HCT116 (cell line): ENCODE measurements around the gene SUSD5. TPM values are rescaled to one million over a fixed set of nuclear protein-coding genes. Genes with fewer than 3 reads are reported as not detected.

Experiments
- ATAC-seq: fragments of 200-7000 bp; cut with Tn5 transposase; 2 replicates; pipeline ENCODE4 v1.9.1; 2020; ENCODE audit warnings: mild to moderate bottlenecking, moderate library complexity
- BruUV-seq: library from RNA; stranded (reverse); fragments of 400-500 nt; replicated peaks from 2 replicates; lab custom pipeline; 2021; lab: Mats Ljungman, UMichigan
- CTCF ChIA-PET: fragments of 300-600 bp; sonication (Branson Sonifier 250); formaldehyde crosslinking; loops from one replicate; lab custom pipeline; 2021; ENCODE audit warnings: antibody characterized with exemption; lab: Charles Lee
- POLR2A ChIA-PET: fragments of 300-600, 350-600 bp; sonication (Branson Sonifier 250); formaldehyde crosslinking; loops from one replicate; lab custom pipeline; 2021; ENCODE audit warnings: antibody characterized with exemption; lab: Charles Lee
- RAD21 ChIA-PET, 2 experiments: fragments of 300-600 bp; sonication (Branson Sonifier 250); formaldehyde crosslinking; loops; one replicate each; lab custom pipeline; 2023; ENCODE audit warnings: low total read pairs in 2 of 2; ENCODE audit not compliant: uncharacterized antibody in 2 of 2, unreplicated experiment in 2 of 2, low non-redundant PET in 1 of 2; lab: Charles Lee
- DNase-seq: peaks from one replicate; pipeline ENCODE4 v3.0.0-alpha.2; 2010; ENCODE audit warnings: low read depth, low spot score
- H2AFZ ChIP-seq: fragments of 200-600 bp; shearing (Covaris generic), sonication (generic); 2 replicates; pipeline ENCODE4 v1.6.1; 2017; ENCODE audit warnings: low read depth, mixed run types, mixed read lengths, antibody characterized with exemption, low read length; ENCODE audit not compliant: poor library complexity, severe bottlenecking
- H3K27ac ChIP-seq: 2 replicates; pipeline ENCODE4 v1.5.1; 2012; ENCODE audit warnings: low read depth, low read length
- H3K27me3 ChIP-seq: fragments of 200-600 bp; sonication (generic); 2 replicates; pipeline ENCODE4 v1.6.1; 2016; ENCODE audit warnings: mixed run types, low read length, mixed read lengths; ENCODE audit not compliant: insufficient read depth
- H3K36me3 ChIP-seq, 2 experiments: fragments of 200-500 bp in 1 of 2; fragments of 200-600 bp in 1 of 2; sonication (Bioruptor generic) in 1 of 2; sonication (generic) in 1 of 2; 2 replicates each; pipeline versions ENCODE4 v1.5.1 to v1.6.1; 2014 to 2016; ENCODE audit warnings: low read length in 2 of 2, inconsistent platforms in 1 of 2, mixed read lengths in 1 of 2, mixed run types in 1 of 2; ENCODE audit not compliant: insufficient read depth in 2 of 2, control insufficient read depth in 1 of 2
- H3K4me1 ChIP-seq, 2 experiments: fragments of 200-600 bp in 1 of 2; sonication (generic) in 1 of 2; 2 replicates each; pipeline versions ENCODE4 v1.5.1 to v1.6.1; 2012 to 2017; ENCODE audit warnings: low read length in 2 of 2, inconsistent platforms in 1 of 2, mild to moderate bottlenecking in 1 of 2, mixed read lengths in 1 of 2, mixed run types in 1 of 2, moderate library complexity in 1 of 2; ENCODE audit not compliant: insufficient read depth in 2 of 2, control insufficient read depth in 1 of 2
- H3K4me2 ChIP-seq: fragments of 200-600 bp; sonication (generic); 2 replicates; pipeline ENCODE4 v1.6.1; 2017; ENCODE audit warnings: mixed run types, low read length, mixed read lengths
- H3K4me3 ChIP-seq, 2 experiments: fragments of 200-600 bp in 1 of 2; sonication (generic) in 1 of 2; replicated peaks in 1 of 2; 2 replicates each; pipeline ENCODE4 v1.5.1; 2011 to 2016; ENCODE audit warnings: low read length in 2 of 2, control low read depth in 1 of 2, low read depth in 1 of 2, mild to moderate bottlenecking in 1 of 2, mixed read lengths in 1 of 2, mixed run types in 1 of 2
- H3K79me2 ChIP-seq: fragments of 200-600 bp; sonication (generic); 2 replicates; pipeline ENCODE4 v1.6.1; 2017; ENCODE audit warnings: mild to moderate bottlenecking, mixed run types, low read length, moderate library complexity, mixed read lengths; ENCODE audit not compliant: insufficient read depth
- H3K9ac ChIP-seq: fragments of 200-600 bp; sonication (generic); 2 replicates; pipeline ENCODE4 v1.6.1; 2016; ENCODE audit warnings: low read length, mixed read lengths
- H3K9me2 ChIP-seq: fragments of 200-600 bp; sonication (generic), shearing (Covaris generic); 2 replicates; pipeline ENCODE4 v1.6.1; 2017; ENCODE audit warnings: mixed run types, mild to moderate bottlenecking, moderate library complexity; ENCODE audit not compliant: insufficient read depth
- H3K9me3 ChIP-seq, 2 experiments: fragments of 200-500 bp in 1 of 2; fragments of 200-600 bp in 1 of 2; sonication (Bioruptor generic) in 1 of 2; sonication (generic) in 1 of 2; 2 replicates each; pipeline ENCODE4 v1.6.1; 2014 to 2017; ENCODE audit warnings: low read length in 2 of 2, mixed read lengths in 2 of 2, inconsistent platforms in 1 of 2, low read depth in 1 of 2, mild to moderate bottlenecking in 1 of 2, mixed run types in 1 of 2, moderate library complexity in 1 of 2; ENCODE audit not compliant: control insufficient read depth in 1 of 2, insufficient read depth in 1 of 2
- H4K20me1 ChIP-seq: fragments of 200-600 bp; sonication (generic), shearing (Covaris generic); 2 replicates; pipeline ENCODE4 v1.6.1; 2017; ENCODE audit warnings: mixed run types, mild to moderate bottlenecking, moderate library complexity; ENCODE audit not compliant: insufficient read depth
- CBX3 ChIP-seq: IDR thresholded peaks from 2 replicates; pipeline ENCODE4 v1.6.1; 2012; ENCODE audit warnings: low read depth
- CEBPB ChIP-seq: IDR thresholded peaks from 2 replicates; pipeline ENCODE4 v1.6.1; 2012; ENCODE audit warnings: low read depth
- EGR1 ChIP-seq: IDR thresholded peaks from 2 replicates; pipeline ENCODE4 v1.6.1; 2012; ENCODE audit warnings: low read depth
- ELF1 ChIP-seq: IDR thresholded peaks from 2 replicates; pipeline ENCODE4 v1.6.1; 2012; ENCODE audit warnings: low read depth, borderline replicate concordance
- EZH2 ChIP-seq: fragments of 200-600 bp; sonication (generic); IDR thresholded peaks from 2 replicates; pipeline ENCODE4 v1.6.1; 2017; ENCODE audit warnings: antibody characterized with exemption, mixed run types
- EZH2phosphoT487 ChIP-seq: fragments of 200-600 bp; IDR thresholded peaks from 2 replicates; pipeline ENCODE4 v1.6.1; 2018; ENCODE audit warnings: antibody characterized with exemption, borderline replicate concordance
- FOSL1 ChIP-seq: IDR thresholded peaks from 2 replicates; pipeline ENCODE4 v1.6.1; 2012; ENCODE audit warnings: low read depth
- JUND ChIP-seq: IDR thresholded peaks from 2 replicates; pipeline ENCODE4 v1.6.1; 2012
- POLR2AphosphoS5 ChIP-seq: IDR thresholded peaks from 2 replicates; pipeline ENCODE4 v1.6.1; 2011; ENCODE audit warnings: mild to moderate bottlenecking, low read depth, low read length, moderate library complexity
- RAD21 ChIP-seq: IDR thresholded peaks from 2 replicates; pipeline ENCODE4 v1.6.1; 2012; ENCODE audit warnings: low read depth, mild to moderate bottlenecking
- SIN3A ChIP-seq: IDR thresholded peaks from 2 replicates; pipeline ENCODE4 v1.6.1; 2012; ENCODE audit warnings: low read depth
- SP1 ChIP-seq: IDR thresholded peaks from 2 replicates; pipeline ENCODE4 v1.6.1; 2012; ENCODE audit warnings: low read depth
- SRF ChIP-seq: IDR thresholded peaks from 2 replicates; pipeline ENCODE4 v1.6.1; 2012; ENCODE audit warnings: low read depth
- TCF7L2 ChIP-seq: IDR thresholded peaks from 2 replicates; pipeline ENCODE4 v1.7.0; 2011; ENCODE audit warnings: borderline replicate concordance, inconsistent platforms; ENCODE audit not compliant: insufficient read depth, insufficient read length; ENCODE audit errors: extremely low read depth
- YY1 ChIP-seq: IDR thresholded peaks from 2 replicates; pipeline ENCODE4 v1.6.1; 2011; ENCODE audit warnings: low read length, low read depth, moderate library complexity, mild to moderate bottlenecking; ENCODE audit not compliant: insufficient replicate concordance; ENCODE audit errors: extremely low read depth
- ZFX ChIP-seq: fragments of 450-650 bp; IDR thresholded peaks from 2 replicates; pipeline ENCODE4 v1.6.1; 2017
- intact Hi-C: fragments of 100-400 bp; cut with micrococcal nuclease; formaldehyde crosslinking; loops from 2 replicates; pipeline ENCODE4 v1.10.0; 2022
- total RNA-seq: library from RNA; stranded (reverse); gene quantifications from one replicate; pipeline ENCODE4 v1.2.1, GENCODE V29; 2021; ENCODE audit not compliant: unreplicated experiment
- TF ChIP-seq, protein P1 (sequence below): IDR thresholded peaks from 2 replicates; pipeline ENCODE4 v1.6.1; 2011; ENCODE audit warnings: mild to moderate bottlenecking, low read length, moderate library complexity; ENCODE audit not compliant: insufficient replicate concordance; ENCODE audit errors: extremely low read depth
- TF ChIP-seq, protein P2 (sequence below), 3 experiments: fragments of 200-600 bp in 1 of 3; sonication (generic) in 1 of 3; IDR thresholded peaks in 2 of 3; conservative IDR thresholded peaks in 1 of 3; 2 replicates each; pipeline ENCODE4 v1.5.1; 2012 to 2017; ENCODE audit warnings: low read depth in 2 of 3, low read length in 2 of 3, antibody characterized with exemption in 1 of 3, borderline replicate concordance in 1 of 3, control low read depth in 1 of 3, mild to moderate bottlenecking in 1 of 3, mixed read lengths in 1 of 3, mixed run types in 1 of 3, moderate library complexity in 1 of 3; ENCODE audit not compliant: insufficient read depth in 1 of 3
- TF ChIP-seq, protein P3 (sequence below): IDR thresholded peaks from 2 replicates; pipeline ENCODE4 v1.6.1; 2012; ENCODE audit warnings: low read depth
- TF ChIP-seq, protein P4 (sequence below): IDR thresholded peaks from 2 replicates; pipeline ENCODE4 v1.6.1; 2012

Gene SUSD5
- total RNA-seq, 1 experiment from 2014 or later, result not detected

DNA sequence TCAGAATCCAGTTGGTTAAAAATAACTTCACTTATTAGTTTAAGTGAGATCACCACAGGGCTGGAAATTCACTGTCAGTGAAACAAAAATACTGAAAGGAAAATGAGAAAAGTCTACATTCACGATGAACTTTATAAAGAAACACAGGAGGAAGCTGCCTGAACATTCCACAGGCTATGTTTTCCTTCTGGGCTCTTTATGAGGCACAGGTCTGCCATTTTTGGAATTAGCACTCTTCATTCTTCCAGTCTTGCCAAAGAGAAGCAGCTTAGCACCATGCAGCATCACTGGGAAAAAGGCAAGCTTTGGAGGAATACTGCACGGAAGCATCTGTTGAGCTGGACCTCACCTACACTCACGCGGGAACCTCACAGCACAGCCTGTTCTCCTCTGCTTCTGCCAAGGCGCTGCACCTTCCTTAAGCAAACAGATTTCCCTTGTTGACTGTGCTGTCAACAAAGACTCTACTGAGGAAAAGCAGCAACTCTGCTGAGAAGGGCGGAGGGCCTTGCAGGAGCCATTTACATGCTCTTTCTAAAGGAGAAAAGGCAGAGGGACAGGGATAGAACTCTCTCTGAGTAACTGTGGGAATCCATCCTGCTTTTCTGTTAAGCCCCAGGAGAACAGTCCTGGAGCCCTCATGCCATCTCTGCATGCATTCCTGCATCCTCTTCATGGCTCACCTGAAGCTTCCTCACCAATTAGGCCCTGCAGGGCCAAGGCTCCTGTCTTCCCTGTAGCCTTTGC lies 15.7 kb downstream of the SUSD5 start:
- no peak for ATAC-seq
- Histone ChIP-seq H4K20me1 (no peaks in the 10 kb centered on the region), H2AFZ (no peak overlapping the region), H3K27ac (no peak overlapping the region), H3K4me3 (no peak overlapping the region), H3K9ac (no peak overlapping the region), H3K27me3 (no peaks in the 10 kb centered on the region; the same call in 1 of the 2 replicates), H3K79me2 (no peaks in the 10 kb centered on the region), H3K36me3 (no peaks in the 10 kb centered on the region), H3K9me2 (no peaks in the 10 kb centered on the region), H3K4me2 (no peak overlapping the region), H3K9me3 (no peaks in the 10 kb centered on the region), H3K4me1 (no peaks in the 10 kb centered on the region)
- intact Hi-C loops, result no loop called here
- DNase-seq, result no peak
- ChIA-PET RAD21 (no interaction called here), CTCF (no interaction called here), POLR2A (no interaction called here)
- TF ChIP-seq SRF (no peak), RAD21 (no peak), SIN3A (no peak), TCF7L2 (no peak), EGR1 (no peak), CEBPB (no peak), FOSL1 (no peak), EZH2 (no peak), CBX3 (no peak), JUND (no peak), ZFX (no peak), SP1 (no peak), POLR2AphosphoS5 (no peak), ELF1 (no peak), EZH2phosphoT487 (no peak), YY1 (no peak)
- TF ChIP-seq, protein P1, sequence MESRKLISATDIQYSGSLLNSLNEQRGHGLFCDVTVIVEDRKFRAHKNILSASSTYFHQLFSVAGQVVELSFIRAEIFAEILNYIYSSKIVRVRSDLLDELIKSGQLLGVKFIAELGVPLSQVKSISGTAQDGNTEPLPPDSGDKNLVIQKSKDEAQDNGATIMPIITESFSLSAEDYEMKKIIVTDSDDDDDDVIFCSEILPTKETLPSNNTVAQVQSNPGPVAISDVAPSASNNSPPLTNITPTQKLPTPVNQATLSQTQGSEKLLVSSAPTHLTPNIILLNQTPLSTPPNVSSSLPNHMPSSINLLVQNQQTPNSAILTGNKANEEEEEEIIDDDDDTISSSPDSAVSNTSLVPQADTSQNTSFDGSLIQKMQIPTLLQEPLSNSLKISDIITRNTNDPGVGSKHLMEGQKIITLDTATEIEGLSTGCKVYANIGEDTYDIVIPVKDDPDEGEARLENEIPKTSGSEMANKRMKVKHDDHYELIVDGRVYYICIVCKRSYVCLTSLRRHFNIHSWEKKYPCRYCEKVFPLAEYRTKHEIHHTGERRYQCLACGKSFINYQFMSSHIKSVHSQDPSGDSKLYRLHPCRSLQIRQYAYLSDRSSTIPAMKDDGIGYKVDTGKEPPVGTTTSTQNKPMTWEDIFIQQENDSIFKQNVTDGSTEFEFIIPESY, result no peak
- TF ChIP-seq, protein P2, sequence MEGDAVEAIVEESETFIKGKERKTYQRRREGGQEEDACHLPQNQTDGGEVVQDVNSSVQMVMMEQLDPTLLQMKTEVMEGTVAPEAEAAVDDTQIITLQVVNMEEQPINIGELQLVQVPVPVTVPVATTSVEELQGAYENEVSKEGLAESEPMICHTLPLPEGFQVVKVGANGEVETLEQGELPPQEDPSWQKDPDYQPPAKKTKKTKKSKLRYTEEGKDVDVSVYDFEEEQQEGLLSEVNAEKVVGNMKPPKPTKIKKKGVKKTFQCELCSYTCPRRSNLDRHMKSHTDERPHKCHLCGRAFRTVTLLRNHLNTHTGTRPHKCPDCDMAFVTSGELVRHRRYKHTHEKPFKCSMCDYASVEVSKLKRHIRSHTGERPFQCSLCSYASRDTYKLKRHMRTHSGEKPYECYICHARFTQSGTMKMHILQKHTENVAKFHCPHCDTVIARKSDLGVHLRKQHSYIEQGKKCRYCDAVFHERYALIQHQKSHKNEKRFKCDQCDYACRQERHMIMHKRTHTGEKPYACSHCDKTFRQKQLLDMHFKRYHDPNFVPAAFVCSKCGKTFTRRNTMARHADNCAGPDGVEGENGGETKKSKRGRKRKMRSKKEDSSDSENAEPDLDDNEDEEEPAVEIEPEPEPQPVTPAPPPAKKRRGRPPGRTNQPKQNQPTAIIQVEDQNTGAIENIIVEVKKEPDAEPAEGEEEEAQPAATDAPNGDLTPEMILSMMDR (IDR thresholded peaks at IDR 0.05 in 2 of 3, conservative IDR thresholded peaks at IDR 0.05 in 1 of 3; ENCODE audit: borderline replicate concordance in 1 of 3, insufficient read depth in 1 of 3, low read depth in 2 of 3, low read length in 2 of 3), result no peak
- TF ChIP-seq, protein P3, sequence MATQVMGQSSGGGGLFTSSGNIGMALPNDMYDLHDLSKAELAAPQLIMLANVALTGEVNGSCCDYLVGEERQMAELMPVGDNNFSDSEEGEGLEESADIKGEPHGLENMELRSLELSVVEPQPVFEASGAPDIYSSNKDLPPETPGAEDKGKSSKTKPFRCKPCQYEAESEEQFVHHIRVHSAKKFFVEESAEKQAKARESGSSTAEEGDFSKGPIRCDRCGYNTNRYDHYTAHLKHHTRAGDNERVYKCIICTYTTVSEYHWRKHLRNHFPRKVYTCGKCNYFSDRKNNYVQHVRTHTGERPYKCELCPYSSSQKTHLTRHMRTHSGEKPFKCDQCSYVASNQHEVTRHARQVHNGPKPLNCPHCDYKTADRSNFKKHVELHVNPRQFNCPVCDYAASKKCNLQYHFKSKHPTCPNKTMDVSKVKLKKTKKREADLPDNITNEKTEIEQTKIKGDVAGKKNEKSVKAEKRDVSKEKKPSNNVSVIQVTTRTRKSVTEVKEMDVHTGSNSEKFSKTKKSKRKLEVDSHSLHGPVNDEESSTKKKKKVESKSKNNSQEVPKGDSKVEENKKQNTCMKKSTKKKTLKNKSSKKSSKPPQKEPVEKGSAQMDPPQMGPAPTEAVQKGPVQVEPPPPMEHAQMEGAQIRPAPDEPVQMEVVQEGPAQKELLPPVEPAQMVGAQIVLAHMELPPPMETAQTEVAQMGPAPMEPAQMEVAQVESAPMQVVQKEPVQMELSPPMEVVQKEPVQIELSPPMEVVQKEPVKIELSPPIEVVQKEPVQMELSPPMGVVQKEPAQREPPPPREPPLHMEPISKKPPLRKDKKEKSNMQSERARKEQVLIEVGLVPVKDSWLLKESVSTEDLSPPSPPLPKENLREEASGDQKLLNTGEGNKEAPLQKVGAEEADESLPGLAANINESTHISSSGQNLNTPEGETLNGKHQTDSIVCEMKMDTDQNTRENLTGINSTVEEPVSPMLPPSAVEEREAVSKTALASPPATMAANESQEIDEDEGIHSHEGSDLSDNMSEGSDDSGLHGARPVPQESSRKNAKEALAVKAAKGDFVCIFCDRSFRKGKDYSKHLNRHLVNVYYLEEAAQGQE, result no peak
- TF ChIP-seq, protein P4, sequence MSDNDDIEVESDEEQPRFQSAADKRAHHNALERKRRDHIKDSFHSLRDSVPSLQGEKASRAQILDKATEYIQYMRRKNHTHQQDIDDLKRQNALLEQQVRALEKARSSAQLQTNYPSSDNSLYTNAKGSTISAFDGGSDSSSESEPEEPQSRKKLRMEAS, result no peak
- no TSS peak for BruUV-seq
